ENCODE results near the gene H1-8. TPM values are rescaled to one million over a fixed set of nuclear protein-coding genes. Genes with fewer than 3 reads are reported as not detected.
A peak's percentile ranks its signal among the peaks of the same experiment; 100 is the strongest.

Gene H1-8
- total RNA-seq, 4 donors from 2014 or later, result not detected

GRCh38 chr3:129584631-129585030, 41.7 kb downstream of the H1-8 start:
- no peak for DNase-seq (ENCODE audit: low spot score in 2 of 2)
- TF ChIP-seq, protein P1, sequence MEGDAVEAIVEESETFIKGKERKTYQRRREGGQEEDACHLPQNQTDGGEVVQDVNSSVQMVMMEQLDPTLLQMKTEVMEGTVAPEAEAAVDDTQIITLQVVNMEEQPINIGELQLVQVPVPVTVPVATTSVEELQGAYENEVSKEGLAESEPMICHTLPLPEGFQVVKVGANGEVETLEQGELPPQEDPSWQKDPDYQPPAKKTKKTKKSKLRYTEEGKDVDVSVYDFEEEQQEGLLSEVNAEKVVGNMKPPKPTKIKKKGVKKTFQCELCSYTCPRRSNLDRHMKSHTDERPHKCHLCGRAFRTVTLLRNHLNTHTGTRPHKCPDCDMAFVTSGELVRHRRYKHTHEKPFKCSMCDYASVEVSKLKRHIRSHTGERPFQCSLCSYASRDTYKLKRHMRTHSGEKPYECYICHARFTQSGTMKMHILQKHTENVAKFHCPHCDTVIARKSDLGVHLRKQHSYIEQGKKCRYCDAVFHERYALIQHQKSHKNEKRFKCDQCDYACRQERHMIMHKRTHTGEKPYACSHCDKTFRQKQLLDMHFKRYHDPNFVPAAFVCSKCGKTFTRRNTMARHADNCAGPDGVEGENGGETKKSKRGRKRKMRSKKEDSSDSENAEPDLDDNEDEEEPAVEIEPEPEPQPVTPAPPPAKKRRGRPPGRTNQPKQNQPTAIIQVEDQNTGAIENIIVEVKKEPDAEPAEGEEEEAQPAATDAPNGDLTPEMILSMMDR (IDR thresholded peaks at IDR 0.05), result no peak
- no peak for TF ChIP-seq POLR2A (IDR thresholded peaks at IDR 0.05)
- no peak overlapping the region for H3K4me3 ChIP-seq (ENCODE audit: low read depth, poor library complexity, severe bottlenecking)
- intact Hi-C loops (cut with DNase I; ENCODE audit: low total_unique reads), result no loop called here
- WGBS, 2 donors, result 62 to 79% methylated on average over 3 of the region's 3 CpGs

DNA sequence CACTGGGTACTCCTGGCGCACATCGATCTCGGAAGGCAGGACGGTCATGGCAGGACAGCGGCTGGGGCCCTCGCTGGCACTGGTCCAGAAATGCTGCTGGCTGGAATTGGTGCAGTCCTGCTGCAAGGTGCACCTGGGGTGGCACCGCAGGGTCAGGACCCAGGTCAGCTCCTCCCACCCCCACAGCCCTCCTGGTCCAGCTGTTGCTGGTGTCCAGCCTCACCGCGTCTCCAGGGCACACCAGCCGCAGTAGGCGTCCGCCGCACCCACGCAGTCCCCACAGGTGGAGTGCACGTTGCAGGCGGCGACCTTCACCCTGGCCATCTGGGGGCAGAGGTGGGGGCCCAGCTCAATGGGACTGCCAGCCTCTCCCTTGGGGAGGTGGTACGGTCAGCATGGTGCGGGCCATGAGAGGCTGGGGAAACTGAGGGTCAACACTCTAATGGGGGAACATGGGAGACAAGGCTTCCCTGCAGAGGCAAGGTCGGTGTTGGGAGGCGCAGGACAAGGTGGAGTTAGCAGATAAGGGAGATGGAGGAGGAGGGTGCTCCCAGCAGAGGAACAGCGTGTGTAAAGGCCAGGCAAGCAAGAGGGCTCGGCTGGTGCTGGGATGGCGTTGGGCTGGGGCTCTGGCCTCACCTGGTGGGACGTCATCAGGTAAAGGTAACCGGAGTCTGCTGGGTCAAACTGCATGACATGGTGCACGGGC, 43.1 kb downstream of the H1-8 start:
- whole genome bisulfite sequencing, 2 donors, result 90 to 95% methylated on average over 27 of the region's 27 CpGs
- TF ChIP-seq, protein P1 (IDR thresholded peaks at IDR 0.05), result no peak
- TF ChIP-seq POLR2A (IDR thresholded peaks at IDR 0.05), result no peak
- DNase-seq (ENCODE audit: low spot score in 2 of 2), result no peak
- intact Hi-C loops (cut with DNase I; ENCODE audit: low total_unique reads), result no loop called here
- H3K4me3 ChIP-seq (ENCODE audit: low read depth, poor library complexity, severe bottlenecking), result no peak overlapping the region

DNA sequence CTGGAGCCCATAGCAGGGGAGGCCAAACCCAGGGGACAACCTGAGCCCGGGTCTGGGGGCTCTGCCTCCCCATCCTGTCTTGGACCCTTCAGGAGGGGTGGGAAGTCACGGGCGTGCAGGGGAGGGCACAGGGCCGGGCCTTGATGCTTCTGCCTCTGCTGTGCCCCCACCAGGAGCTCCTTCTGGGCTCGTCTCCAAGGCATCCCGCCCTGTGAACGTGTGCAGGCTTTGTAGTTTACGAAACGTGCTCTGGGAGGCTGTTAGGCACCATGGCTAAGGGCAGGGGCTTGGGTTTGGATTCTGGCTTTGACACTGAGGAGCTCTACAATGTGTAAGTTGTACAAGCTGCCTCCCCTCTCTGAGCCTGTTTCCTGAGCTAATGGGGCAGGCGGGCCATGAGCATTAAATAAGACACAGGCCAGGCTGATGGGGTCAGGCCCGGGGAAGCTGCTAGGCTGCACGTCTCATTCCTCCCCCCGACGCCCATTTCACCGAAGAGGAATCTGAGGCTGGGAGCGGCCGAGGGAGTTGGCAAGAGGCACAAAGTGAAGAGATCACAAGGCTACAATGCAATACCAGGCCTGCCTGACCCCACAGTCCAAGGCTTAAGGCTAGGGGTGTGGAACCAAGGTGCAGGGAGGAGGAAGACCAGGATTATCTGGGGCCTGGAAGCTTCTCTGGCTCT, 43.9 kb downstream of the H1-8 start:
- peak in 1 of 2 donors; percentile 69 for DNase-seq (ENCODE audit: low spot score in 2 of 2)
- H3K4me3 ChIP-seq (ENCODE audit: low read depth, poor library complexity, severe bottlenecking), result no peak overlapping the region
- intact Hi-C loops (cut with DNase I; ENCODE audit: low total_unique reads), result no loop called here
- TF ChIP-seq, protein P1 (IDR thresholded peaks at IDR 0.05), result no peak
- TF ChIP-seq POLR2A (IDR thresholded peaks at IDR 0.05), result no peak
- 12 to 50% methylated on average over 8 to 13 of the region's 17 CpGs for WGBS, 2 donors

DNA sequence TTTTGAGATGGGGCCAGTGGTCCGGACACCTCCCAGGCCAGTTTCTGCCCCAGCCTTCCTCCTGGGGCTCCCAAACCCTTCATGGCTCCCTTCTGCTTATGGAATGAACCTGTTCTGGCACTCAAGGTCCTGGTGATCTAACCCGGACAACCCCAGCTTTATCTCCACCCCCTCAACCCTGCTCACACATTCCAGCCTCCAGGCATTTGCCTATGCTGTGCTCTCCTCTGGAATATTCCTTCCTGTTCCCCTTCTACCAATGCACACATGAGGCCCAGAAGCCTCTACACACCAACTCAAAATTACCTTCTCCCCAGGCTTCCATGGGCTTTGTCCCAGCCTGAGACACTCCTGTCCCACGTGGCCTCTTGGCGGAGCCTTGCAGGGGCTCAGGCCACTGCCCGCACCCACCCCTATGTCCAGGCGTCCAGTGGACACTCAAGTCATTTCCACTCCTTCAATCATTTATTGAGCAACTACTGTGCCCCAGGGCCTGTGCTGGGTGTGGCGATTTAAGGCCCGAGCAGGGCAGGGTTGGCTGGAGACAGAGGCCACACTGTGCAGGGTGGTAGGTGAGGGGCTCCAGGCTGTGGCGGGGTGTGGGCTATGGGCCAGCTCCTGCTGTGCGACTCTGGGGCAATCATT, 44.7 kb downstream of the H1-8 start:
- intact Hi-C loops (cut with DNase I; ENCODE audit: low total_unique reads), result no loop called here
- TF ChIP-seq POLR2A (IDR thresholded peaks at IDR 0.05), result no peak
- TF ChIP-seq, protein P1 (IDR thresholded peaks at IDR 0.05), result no peak
- no peak for DNase-seq (ENCODE audit: low spot score in 2 of 2)
- no peak overlapping the region for H3K4me3 ChIP-seq (ENCODE audit: low read depth, poor library complexity, severe bottlenecking)
- 71 to 77% methylated on average over 10 of the region's 10 CpGs for WGBS, 2 donors

GRCh38 chr3:129590215-129590614, 47.2 kb downstream of the H1-8 start:
- no peak for DNase-seq (ENCODE audit: low spot score in 2 of 2)
- intact Hi-C loops (cut with DNase I; ENCODE audit: low total_unique reads), result no loop called here
- H3K4me3 ChIP-seq (ENCODE audit: low read depth, poor library complexity, severe bottlenecking), result no peak overlapping the region
- WGBS, 2 donors, result 70 to 73% methylated on average over 8 of the region's 8 CpGs
- TF ChIP-seq, protein P1 (IDR thresholded peaks at IDR 0.05), result no peak
- TF ChIP-seq POLR2A (IDR thresholded peaks at IDR 0.05), result no peak
